ENCODE results near the gene AQP7.

DNA sequence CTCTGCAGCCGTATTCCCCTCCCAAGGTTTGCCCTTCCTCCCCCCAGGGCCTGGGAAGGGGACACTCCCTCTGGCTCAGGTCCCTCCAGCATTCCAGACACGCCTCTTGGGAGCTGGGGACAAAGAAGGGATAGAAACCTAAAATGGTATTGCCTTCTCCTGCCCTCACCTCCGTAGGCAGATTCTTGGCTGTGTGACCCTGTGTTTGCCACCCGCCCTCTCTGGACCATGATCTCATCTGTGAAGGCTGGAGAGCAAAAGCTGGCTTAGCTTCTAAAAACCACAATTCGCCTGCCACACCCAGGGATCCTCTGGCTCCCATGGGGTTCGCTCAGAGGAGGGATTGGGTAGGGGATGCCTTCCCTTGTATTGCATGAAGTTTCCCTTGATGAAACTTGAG lies 37.4 kb upstream of the AQP7 start:
- TF ChIP-seq, protein P1, sequence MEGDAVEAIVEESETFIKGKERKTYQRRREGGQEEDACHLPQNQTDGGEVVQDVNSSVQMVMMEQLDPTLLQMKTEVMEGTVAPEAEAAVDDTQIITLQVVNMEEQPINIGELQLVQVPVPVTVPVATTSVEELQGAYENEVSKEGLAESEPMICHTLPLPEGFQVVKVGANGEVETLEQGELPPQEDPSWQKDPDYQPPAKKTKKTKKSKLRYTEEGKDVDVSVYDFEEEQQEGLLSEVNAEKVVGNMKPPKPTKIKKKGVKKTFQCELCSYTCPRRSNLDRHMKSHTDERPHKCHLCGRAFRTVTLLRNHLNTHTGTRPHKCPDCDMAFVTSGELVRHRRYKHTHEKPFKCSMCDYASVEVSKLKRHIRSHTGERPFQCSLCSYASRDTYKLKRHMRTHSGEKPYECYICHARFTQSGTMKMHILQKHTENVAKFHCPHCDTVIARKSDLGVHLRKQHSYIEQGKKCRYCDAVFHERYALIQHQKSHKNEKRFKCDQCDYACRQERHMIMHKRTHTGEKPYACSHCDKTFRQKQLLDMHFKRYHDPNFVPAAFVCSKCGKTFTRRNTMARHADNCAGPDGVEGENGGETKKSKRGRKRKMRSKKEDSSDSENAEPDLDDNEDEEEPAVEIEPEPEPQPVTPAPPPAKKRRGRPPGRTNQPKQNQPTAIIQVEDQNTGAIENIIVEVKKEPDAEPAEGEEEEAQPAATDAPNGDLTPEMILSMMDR (conservative IDR thresholded peaks at IDR 0.05) = no peak
- TF ChIP-seq EZH2 (IDR thresholded peaks at IDR 0.05; ENCODE audit: low read depth) = no peak
